ENCODE data around the gene KIAA0513.

The KIAA0513 gene

GRCh38 chr16:85089525-85089924 is 61.9 kb downstream of the KIAA0513 start:
- DNase-seq, result no peak
- Histone ChIP-seq H3K9me3 (ENCODE audit: severe bottlenecking) (no peaks in the 10 kb centered on the region), H3K4me3 (ENCODE audit: low read depth, low read length) (no peak overlapping the region), H3K36me3 (no peaks in the 10 kb centered on the region), H3K27me3 (ENCODE audit: insufficient read depth, low read depth, severe bottlenecking) (no peaks in the 10 kb centered on the region), H3K27ac (no peak overlapping the region)
- no peak for TF ChIP-seq CTCF (IDR thresholded peaks at IDR 0.05; ENCODE audit: low read depth, low read length)

DNA sequence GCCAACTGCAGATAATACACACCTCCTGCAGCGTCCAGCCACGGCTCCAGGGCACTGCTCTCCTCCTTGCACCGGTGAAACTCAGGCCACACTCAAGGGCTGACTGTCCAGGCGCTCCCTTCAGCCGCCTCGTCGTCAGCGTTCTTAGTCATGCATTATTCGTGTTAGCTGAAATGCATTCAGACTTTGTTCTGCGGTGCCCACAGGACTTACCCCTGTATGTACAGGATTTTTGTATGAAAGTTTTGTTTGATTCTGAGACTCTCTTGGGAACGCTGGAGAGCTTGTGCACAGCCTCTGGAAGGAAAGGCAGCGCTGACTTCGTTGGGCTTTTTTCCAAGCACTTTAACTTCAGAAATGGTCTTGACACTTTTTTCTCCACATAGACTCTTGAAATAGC is 62.6 kb downstream of the KIAA0513 start:
- Histone ChIP-seq H3K4me3 (ENCODE audit: low read depth, low read length) (no peak overlapping the region), H3K9me3 (ENCODE audit: severe bottlenecking) (no peaks in the 10 kb centered on the region), H3K27ac (no peak overlapping the region), H3K27me3 (ENCODE audit: insufficient read depth, low read depth, severe bottlenecking) (no peaks in the 10 kb centered on the region), H3K36me3 (no peaks in the 10 kb centered on the region)
- TF ChIP-seq CTCF (IDR thresholded peaks at IDR 0.05; ENCODE audit: low read depth, low read length), result no peak
- no peak for DNase-seq

GRCh38 chr16:85090873-85091521 is 63.4 kb downstream of the KIAA0513 start:
- no peak for DNase-seq
- Histone ChIP-seq H3K27me3 (ENCODE audit: insufficient read depth, low read depth, severe bottlenecking) (no peaks in the 10 kb centered on the region), H3K4me3 (ENCODE audit: low read depth, low read length) (no peak overlapping the region), H3K36me3 (no peaks in the 10 kb centered on the region), H3K9me3 (ENCODE audit: severe bottlenecking) (no peaks in the 10 kb centered on the region), H3K27ac (no peak overlapping the region)
- no peak for TF ChIP-seq CTCF (IDR thresholded peaks at IDR 0.05; ENCODE audit: low read depth, low read length)

DNA sequence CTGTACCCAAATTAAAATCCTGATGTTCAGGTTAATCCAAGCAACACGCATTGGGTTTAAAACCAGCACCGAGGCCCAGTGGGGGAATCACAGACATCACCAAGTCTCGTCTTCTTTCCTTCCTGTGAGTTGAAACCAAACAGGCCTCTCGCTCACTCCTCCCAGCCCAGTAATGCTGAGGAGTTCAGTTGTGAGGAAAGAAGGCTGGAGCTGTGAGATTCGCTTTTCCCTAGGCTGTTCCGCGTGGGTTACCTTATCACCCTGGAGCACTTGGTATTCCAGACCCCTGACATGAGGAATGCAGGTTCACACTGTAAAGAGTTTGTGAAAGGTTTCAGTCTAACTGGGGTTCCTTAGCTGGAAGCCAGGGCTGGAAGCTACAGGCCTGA is 63.9 kb downstream of the KIAA0513 start:
- Histone ChIP-seq H3K27ac (no peak overlapping the region), H3K36me3 (no peaks in the 10 kb centered on the region), H3K4me3 (ENCODE audit: low read depth, low read length) (no peak overlapping the region), H3K27me3 (ENCODE audit: insufficient read depth, low read depth, severe bottlenecking) (no peaks in the 10 kb centered on the region), H3K9me3 (ENCODE audit: severe bottlenecking) (no peaks in the 10 kb centered on the region)
- TF ChIP-seq CTCF (IDR thresholded peaks at IDR 0.05; ENCODE audit: low read depth, low read length), result no peak
- no peak for DNase-seq

DNA sequence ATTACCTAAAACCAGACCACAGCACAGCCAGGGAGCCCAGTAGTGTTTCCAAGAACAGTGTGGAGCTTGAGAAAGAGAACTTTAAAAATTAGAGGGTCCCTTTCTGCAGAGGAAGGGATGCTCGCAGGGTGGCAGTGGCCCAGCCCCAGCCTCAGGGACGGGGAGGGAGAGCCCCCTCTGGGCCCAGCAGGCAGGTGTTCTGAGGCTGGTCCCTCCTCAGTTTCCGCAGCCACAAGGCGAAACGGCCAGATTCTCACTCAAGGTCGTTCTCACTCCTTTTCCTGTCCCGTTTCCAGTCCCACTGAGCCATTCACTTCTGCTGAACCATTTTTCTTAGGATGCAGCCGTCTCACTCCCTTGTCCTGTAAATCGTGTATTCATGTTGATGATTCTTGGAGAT is 64.7 kb downstream of the KIAA0513 start:
- no peaks in the 10 kb centered on the region for H3K9me3 ChIP-seq (ENCODE audit: severe bottlenecking)
- H3K27ac ChIP-seq, result no peak overlapping the region
- H3K27me3 ChIP-seq (ENCODE audit: insufficient read depth, low read depth, severe bottlenecking), result no peaks in the 10 kb centered on the region
- H3K4me3 ChIP-seq (ENCODE audit: low read depth, low read length), result no peak overlapping the region
- TF ChIP-seq CTCF (IDR thresholded peaks at IDR 0.05; ENCODE audit: low read depth, low read length), result no peak
- DNase-seq, result no peak
- no peaks in the 10 kb centered on the region for H3K36me3 ChIP-seq

DNA sequence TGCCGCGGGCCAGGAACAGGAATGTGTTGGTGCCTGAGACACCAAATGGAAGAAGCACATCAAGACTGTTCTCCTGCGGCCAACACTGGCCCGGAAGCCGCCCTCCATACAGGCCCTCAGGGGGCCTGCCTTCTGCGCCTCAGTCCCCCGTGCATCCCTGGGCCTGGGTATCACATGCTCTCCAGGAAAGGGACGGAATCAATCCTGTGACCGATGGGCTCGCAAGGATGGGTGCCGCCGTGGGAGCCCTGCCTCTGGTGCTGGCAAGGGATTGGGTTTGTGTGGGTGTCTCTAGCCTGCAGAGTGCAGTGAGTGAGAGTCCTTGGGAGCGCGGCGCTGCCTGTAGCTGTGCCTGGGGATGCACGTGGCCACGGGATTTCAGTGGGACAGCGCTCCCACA is 65.3 kb downstream of the KIAA0513 start:
- DNase-seq, result no peak
- no peaks in the 10 kb centered on the region for H3K27me3 ChIP-seq (ENCODE audit: insufficient read depth, low read depth, severe bottlenecking)
- no peak overlapping the region for H3K4me3 ChIP-seq (ENCODE audit: low read depth, low read length)
- H3K27ac ChIP-seq, result no peak overlapping the region
- no peak for TF ChIP-seq CTCF (IDR thresholded peaks at IDR 0.05; ENCODE audit: low read depth, low read length)
- no peaks in the 10 kb centered on the region for H3K9me3 ChIP-seq (ENCODE audit: severe bottlenecking)
- no peaks in the 10 kb centered on the region for H3K36me3 ChIP-seq

All from WERI-Rb-1 (cell line).